HUDEP-2 (cell line): ENCODE data around the gene HEXA.

ENCODE experiments used
- DNase-seq, 76 experiments: peaks; one replicate each; lab custom pipeline; 2025; ENCODE audit not compliant: unreplicated experiment in 76 of 76; lab: John Stamatoyannopoulos, UW

HEXA gene

DNA sequence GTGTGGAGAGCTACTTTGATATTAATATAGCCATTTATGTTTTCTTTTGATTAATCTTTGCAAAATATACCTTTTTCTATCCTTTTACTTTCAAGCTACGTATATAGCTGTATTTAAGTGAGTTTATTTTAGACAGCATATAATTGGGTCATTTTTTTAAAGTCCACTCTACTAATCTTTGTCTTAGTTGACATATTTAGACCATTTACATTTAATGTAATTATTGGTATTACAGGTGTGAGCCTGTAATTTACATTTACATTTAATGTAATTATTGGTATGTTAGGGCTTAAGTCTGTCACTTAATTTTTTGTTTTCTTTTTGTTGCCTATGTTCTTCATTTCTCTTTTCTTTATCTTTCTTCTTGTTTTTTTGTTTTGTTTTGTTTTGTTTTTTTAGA is 52.1 kb downstream of the HEXA start:
- DNase-seq = no peak

DNA sequence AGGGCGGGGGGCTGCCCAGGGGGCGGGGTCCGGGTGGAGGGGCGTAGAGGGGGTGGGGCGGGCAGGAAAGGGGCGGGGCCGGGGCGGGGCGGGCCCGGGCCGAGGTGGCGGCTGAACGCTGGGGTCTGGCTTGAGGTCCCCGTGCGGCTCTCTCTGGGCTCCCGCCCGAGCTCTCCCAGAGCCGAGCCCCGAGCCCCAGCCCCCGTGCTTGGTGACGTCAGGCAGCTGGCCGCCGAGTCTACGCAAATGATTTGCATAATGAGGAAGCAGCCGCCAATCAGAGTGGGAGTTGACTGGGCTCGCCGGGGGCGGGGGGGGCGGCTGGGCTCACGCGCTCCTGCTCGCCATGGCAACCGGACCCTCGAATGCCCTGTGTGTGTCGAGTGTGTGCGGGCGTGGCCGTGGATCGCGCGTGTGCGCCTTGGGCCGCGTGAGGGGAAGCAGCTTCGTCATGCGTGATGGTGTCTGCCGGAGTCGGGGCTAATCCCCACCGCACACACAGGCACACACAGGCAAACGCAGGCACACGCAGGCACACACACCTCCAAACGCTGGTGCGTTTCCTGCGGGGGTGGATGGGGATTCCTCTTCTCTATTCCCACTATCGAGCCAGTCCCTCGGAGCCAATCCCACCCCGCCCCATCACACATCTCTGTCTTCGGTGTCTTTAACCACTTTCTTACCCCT is 55.7 kb downstream of the HEXA start, which contains the start of gene CELF6:
Gene CELF6 (minus strand): TSS at position 173 of the 687 bp plus-strand sequence. CDS start 283 bp downstream, outside the sequence.
- DNase-seq = peak in 71 of 76 experiments; percentile 6 to 82 (median 59)

DNA sequence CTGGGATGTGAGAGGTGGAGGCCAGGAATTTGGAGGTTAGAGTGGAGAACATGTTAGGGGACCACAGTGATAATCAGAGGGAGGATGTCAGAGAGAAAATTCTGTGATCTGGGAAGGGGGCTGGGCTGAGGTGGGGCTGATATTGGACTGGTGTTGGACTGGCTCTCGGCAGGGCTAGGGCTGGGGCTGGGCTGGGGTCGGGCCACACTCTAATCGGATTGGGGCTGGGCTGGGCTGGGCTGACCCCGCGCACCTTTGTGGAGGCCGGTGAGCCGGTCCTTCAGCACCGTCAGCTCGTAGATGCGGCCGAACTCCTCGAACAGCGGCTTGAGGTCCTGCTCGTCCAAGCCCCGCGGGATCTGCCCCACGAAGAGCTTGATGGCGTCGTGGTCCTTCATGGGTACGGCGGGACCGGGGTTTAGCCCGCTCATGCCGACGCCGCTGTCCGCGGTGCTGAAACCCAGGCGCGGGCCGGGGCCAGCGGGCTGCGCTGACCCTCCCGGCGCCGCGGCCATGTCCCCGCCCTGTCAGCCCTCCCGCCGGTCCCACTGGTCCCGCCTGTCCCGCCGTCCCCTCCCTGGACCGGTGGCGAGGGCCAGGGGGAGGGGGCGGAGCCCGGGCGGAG is 56.3 kb downstream of the HEXA start:
- peak in 48 of 76 experiments; percentile 5 to 63 (median 36) for DNase-seq

DNA sequence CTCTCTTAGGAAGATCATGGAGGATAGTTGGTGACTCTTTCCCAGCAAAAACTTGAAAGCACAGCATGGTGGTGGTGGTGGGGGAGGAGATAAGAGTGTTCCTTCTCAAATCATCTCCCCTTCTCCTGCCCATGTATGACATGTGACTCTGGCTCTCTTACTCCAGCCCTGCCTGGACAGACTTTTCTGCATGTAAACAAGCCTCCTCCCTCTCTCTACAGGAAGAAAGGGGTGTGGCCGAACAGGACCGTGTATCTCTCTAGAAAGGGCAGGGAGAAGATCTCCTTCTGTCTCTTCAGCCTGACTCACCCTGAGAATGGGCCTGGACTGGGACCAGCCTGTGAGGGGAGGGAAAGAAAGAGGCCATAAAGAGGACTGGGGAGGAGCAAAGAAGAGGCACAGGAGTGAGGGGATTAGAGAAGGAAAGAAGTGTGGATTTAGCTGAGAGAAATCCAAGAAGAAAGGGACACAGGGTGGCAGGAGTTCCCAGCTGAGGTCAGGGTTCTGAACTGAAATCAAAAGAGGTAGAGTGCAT is 57.3 kb downstream of the HEXA start:
- peak in 24 of 76 experiments; percentile 6 to 52 (median 16) for DNase-seq

DNA sequence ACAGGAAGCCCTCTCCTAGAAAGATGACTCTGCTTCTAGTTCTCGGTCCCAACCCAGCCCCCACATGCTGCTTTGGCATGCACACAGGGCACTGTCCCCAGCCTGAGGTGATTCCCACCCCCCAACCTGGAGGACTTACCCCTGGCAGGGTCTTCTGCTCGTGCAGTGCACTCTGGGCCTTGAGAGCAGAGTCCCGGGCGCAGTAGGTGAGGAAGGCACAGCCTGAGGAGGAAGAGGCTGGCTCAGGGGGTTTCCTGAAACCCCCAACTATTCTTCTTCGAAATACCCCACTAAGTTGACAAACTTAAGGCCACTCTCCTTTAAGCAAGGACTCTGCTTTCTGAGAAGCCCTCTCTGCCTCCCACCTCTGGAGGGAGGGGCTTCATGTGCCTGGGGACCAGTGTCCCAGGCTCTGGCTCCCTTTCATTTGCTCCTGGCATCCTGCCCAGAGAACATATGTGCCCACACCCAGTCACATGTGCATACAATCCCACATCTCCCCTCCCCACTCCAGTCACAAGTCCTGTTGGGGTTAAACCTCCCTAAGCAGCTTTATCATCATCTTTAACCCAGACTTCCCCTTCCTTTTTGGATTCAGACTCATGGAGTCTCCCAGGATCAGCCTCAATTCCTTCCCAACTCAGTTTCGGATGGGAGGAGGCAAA is 60.0 kb downstream of the HEXA start:
- peak in 70 of 76 experiments; percentile 3 to 84 (median 50) for DNase-seq

DNA sequence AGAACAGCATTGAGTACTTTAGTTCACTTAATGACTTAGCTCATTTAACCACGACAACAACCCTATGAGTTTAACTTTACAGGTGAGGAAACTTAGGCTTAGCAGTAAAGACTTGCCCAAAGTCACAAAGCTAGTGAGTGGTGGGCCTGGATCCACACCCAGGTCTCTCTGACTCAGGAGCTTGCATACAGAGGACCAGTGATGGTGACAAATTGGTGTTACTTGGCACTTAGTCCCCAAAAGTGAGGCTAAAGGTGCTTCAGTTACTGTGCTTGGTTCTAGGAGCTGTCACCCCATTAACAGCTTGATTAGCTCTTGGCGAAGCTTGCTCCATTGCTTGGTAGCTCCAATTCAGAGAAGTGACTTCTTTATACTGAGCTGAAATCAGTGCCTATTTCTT is 61.9 kb downstream of the HEXA start:
- no peak for DNase-seq

DNA sequence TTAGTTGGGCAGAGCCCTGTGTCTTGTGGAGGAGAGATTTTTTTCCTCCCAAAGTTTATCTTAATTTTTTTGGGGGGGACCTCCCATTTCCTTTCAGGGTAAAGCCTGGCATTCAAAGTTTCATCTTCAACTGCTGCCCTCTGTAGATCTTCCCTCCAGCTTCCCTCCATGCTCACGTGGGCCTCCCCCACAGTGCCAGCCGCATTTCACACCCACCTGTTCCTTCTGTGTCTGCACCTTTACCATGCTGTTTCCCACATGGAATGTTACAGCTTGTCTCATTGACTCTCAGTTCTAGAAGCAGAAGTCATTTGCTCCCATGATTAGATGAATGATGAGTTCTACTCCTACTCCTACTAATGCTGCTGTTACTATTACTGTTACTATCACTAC is 62.4 kb downstream of the HEXA start:
- DNase-seq = no peak

DNA sequence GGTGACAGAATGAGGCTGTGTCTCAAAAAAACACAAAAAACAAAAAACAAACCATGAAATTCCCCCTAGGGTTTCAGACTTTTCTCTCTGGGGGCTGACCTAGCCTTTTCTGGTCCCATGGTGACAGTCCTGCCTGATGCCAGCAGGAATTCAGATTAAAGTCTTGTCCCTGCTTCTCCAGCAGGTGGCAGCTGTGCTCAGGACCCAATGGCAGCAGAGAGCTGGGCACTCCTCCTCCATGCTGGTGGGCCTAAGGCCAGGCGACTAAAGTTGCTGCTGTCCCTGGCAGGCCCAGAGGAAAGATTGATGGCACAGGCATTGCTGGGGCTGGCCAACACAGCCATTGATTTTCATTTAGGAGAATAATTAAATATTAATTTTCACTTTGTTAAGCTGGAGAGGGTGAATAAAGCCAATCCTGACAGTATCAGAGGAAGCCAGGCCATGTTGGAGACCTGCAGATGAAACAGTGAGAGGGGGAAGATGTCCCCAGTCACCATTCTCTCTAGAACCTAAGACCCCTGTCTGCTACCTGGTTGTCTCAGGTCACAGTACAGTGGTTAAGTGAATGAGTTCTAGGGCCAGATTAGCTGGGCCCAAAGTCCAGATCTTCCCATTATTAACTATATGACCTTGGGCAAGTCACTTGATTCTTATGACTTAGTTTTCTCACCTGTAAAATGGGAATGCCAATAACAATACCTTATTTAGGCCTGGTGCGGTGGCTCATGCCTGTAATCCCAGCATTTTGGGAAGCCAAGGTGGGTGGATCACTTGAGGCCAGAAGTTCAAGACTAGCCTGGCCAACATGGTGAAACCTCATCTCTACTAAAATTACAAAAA is 63.0 kb downstream of the HEXA start:
- DNase-seq = peak in 63 of 76 experiments; percentile 2 to 81 (median 43)

DNA sequence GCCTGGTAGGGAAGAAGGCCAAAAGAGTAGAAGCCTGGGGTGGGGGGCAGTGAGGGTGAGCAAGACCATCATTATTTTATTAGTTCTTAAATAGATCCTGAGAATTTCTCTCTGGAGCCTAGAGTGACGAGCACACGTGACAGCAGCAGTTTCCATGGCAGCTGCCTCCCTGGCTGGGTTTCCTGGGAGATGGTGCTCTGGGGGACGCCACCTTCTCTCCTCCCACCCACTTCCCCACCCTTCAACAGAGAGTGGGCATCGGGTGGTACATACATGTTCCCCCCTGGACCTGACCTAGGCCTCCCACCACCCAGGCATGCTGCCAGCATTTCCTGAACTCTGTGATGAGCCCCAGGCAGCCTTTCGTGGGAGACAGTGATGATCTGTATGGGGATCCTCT is 68.8 kb downstream of the HEXA start:
- no peak for DNase-seq

DNA sequence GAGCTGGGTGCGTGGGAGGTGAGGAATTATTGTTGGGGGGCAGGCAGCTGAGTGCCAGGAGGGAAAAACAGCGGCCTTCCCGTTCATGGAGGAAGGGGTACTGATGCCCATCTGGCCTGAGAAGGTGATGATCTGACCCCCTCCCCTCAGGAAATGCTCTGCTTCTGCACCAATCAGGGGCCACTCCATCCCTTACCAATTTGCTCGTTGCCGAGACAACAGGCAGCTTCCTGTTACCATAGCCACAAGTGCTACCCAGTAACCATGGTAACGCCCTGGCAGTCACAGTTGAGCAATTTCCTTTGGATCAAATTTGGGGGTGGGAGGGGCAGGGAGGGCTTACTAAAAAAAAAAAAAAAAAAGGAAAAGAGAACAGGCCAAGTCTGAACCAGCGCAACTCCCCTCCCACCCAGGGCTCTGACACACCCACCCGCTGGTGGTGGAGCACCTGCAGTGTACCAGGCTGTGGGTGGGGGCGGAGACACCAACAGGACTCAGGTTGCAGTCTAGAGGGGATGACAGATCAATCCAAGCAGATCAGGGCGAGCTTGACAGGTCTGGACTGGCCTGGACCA is 69.5 kb downstream of the HEXA start:
- no peak for DNase-seq

DNA sequence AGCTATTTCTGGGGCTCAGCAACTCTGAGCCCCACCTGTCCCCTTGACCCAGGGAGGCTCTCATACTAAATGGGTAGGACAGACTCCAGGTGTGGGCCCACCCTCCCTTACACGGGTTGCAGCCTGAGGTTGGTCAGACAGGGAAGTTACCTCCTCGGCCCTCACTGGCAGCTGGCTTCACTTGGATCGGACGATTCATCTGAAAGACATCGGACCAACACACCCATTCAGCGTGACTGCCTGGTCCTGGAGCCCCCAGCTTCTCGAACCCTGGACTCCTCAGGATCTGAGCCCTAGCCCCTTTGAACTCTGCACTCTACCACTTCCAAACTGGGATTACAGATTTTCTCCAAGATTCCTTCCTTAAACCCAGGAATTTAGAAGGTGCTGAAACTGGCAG is 71.2 kb downstream of the HEXA start:
- DNase-seq = no peak

DNA sequence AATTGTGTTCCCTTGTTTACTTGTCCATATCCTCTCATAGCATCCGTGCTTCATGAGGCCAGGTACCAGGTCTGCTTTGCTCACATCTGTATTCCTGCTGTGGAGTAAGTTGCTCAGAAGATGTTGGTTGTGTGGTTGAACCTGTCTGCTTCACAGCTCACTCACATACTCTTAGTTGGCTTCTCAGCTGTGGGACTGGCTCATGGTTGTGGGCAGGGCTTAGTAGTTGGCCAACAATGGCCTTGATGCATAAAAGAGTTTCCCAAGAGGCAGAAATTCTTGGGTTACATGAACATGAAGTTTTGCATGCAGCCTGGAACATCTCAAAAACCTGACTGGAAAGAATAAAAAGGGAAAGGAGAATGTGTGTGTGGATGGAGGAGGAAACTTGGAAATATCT is 72.9 kb downstream of the HEXA start:
- no peak for DNase-seq
